GM12878 (cell line): ENCODE data around the gene CP. TPM values are rescaled to one million over a fixed set of nuclear protein-coding genes. Genes with fewer than 3 reads are reported as not detected.
A peak's percentile ranks its signal among the peaks of the same experiment; 100 is the strongest.

Source experiments
- ATF3 ChIP-seq: IDR thresholded peaks from 2 replicates; pipeline ENCODE4 v1.6.1; 2011; ENCODE audit warnings: low read depth, mild to moderate bottlenecking, low read length, moderate library complexity, borderline replicate concordance; ENCODE audit errors: extremely low read depth
- BCLAF1 ChIP-seq: fragments of 450-650 bp; IDR thresholded peaks from 2 replicates; pipeline ENCODE4 v1.6.1; 2017; ENCODE audit warnings: antibody characterized with exemption, mild to moderate bottlenecking, moderate library complexity
- CBX5 ChIP-seq: sonication (generic); IDR thresholded peaks from 2 replicates; pipeline ENCODE4 v1.6.1; 2016; ENCODE audit warnings: low read depth, moderate library complexity, mild to moderate bottlenecking, inconsistent platforms
- CREB1 ChIP-seq: IDR thresholded peaks from 2 replicates; pipeline ENCODE4 v1.6.1; 2012; ENCODE audit warnings: low read depth, mild to moderate bottlenecking, inconsistent platforms
- E4F1 ChIP-seq: fragments of 450-650 bp; IDR thresholded peaks from 2 replicates; pipeline ENCODE4 v1.6.1; 2018; ENCODE audit warnings: borderline replicate concordance, mild to moderate bottlenecking; ENCODE audit not compliant: partially characterized antibody
- ELK1 ChIP-seq: IDR thresholded peaks from 2 replicates; pipeline ENCODE4 v1.6.1; 2012; ENCODE audit warnings: low read depth, low read length, improper control_type of control experiment
- JUND ChIP-seq: IDR thresholded peaks from 2 replicates; pipeline ENCODE4 v1.6.1; 2012; ENCODE audit warnings: low read depth, mild to moderate bottlenecking, low read length, improper control_type of control experiment, moderate library complexity
- NKRF ChIP-seq: fragments of 450-650 bp; conservative IDR thresholded peaks from 2 replicates; pipeline ENCODE4 v1.6.1; 2017; ENCODE audit warnings: mild to moderate bottlenecking, moderate library complexity
- PAX5 ChIP-seq: IDR thresholded peaks from 2 replicates; pipeline ENCODE4 v1.6.1; 2011; ENCODE audit warnings: low read depth, low read length, borderline replicate concordance
- PBX3 ChIP-seq: IDR thresholded peaks from 2 replicates; pipeline ENCODE4 v1.6.1; 2011; ENCODE audit warnings: mild to moderate bottlenecking, low read depth, low read length, moderate library complexity; ENCODE audit not compliant: insufficient replicate concordance
- RCOR1 ChIP-seq: conservative IDR thresholded peaks from 2 replicates; pipeline ENCODE4 v1.6.1; 2012; ENCODE audit warnings: low read depth, low read length, improper control_type of control experiment
- TARDBP ChIP-seq: IDR thresholded peaks from 2 replicates; pipeline ENCODE4 v1.6.1; 2016; ENCODE audit warnings: borderline replicate concordance
- TCF3 ChIP-seq: IDR thresholded peaks from 2 replicates; pipeline ENCODE4 v1.6.1; 2012; ENCODE audit warnings: low read depth, mild to moderate bottlenecking, low read length, borderline replicate concordance; ENCODE audit not compliant: insufficient read depth
- ZSCAN29 ChIP-seq: fragments of 450-650 bp; IDR thresholded peaks from 2 replicates; pipeline ENCODE4 v1.6.1; 2017; ENCODE audit warnings: mild to moderate bottlenecking, moderate library complexity
- polyA plus RNA-seq, 11 experiments: library from polyadenylated mRNA; depleted of rRNA in 4 of 11; unstranded in 6 of 11; stranded (reverse) in 5 of 11; fragments of >200 nt; fragmentation: Nextera tagmentation in 4 of 11; fragmentation: Illumina TruSeq in 1 of 11; extraction: Ambion mirVana in 4 of 11; extraction: Trizol in 1 of 11; gene quantifications; 1 replicate in 1 of 11; 2 replicates in 10 of 11; pipeline versions ENCODE4 v1.2.1 to v1.2.3, GENCODE V29; 2011 to 2016; ENCODE audit warnings: inconsistent platforms in 2 of 11, missing spikeins in 2 of 11, low read depth in 1 of 11
- total RNA-seq, 4 experiments: library from RNA; depleted of rRNA in 3 of 4; stranded (reverse); fragments of >200 nt in 3 of 4; fragmentation: Illumina TruSeq in 1 of 4; extraction: Trizol in 1 of 4; gene quantifications; 2 replicates each; pipeline versions ENCODE4 v1.2.1 to v1.2.3, GENCODE V29; 2013 to 2021

Gene CP
- total and polyA plus RNA-seq, 10 of the 15 experiments (the other 5 are each of a cell fraction or from before 2014, with no cell fraction given) = 0.14 to 1.2 (median 0.30) TPM; not detected in 6

GRCh38 chr3:149129326-149130205, 92.1 kb downstream of the CP start, which contains the start of gene HPS3 (continued):
- TF ChIP-seq E4F1 = peak; percentile 63
- TF ChIP-seq RCOR1 = 0 out of 2 replicates have a peak, but pooled peaks have one; percentile 27
- TF ChIP-seq CBX5 = no peak; the same call in 1 of the 2 replicates
- TF ChIP-seq JUND = no peak
- peak; percentile 87 for TF ChIP-seq NKRF
- TF ChIP-seq CREB1 = peak; percentile 76; the same call in 1 of the 2 replicates
- TF ChIP-seq ELK1 = no peak
- no peak for TF ChIP-seq ZSCAN29
- peak; percentile 100 for TF ChIP-seq PAX5
- TF ChIP-seq PBX3 = no peak
- no peak for TF ChIP-seq BCLAF1
- TF ChIP-seq TCF3 = 0 out of 2 replicates have a peak, but pooled peaks have one; percentile 22
- TF ChIP-seq ATF3 = peak; percentile 54; the same call in 1 of the 2 replicates
- no peak for TF ChIP-seq TARDBP
